ENCODE measurements around the gene HOGA1.
"Not testable (repeated sequence)": the region's sequence is repeated elsewhere in the genome, so short reads cannot be mapped to it uniquely, and the experiment has no call there.

HOGA1 gene

GRCh38 chr10:97554336-97554735 lies 29.9 kb upstream of the HOGA1 start:
- in situ Hi-C loops (cut with MboI; ENCODE audit: low sequenced_read_pairs) = not testable (repeated sequence)

DNA sequence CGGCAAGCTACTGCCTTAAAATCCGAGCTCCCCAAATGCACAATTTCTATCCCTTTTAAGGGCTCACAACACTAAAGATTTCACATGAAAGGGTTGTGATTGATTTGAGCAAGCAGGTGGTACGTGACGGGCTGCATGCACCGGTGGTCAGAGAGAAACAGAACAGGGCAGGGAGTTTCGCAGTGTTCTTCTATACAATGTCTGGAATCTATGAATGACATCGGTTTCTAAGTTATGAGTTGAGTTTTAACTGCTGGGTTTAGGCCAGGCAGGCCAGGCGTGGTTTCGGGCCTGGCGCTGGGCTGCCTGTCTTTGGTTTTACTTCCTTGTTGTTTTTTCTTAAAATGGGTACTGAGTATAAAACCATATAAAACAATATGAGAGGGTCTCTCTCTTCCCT lies 28.6 kb upstream of the HOGA1 start:
- in situ Hi-C loops (cut with MboI; ENCODE audit: low sequenced_read_pairs) = not testable (repeated sequence)

GRCh38 chr10:97560731-97561381 lies 23.3 kb upstream of the HOGA1 start:
- in situ Hi-C loops (cut with MboI; ENCODE audit: low sequenced_read_pairs) = not testable (repeated sequence)

DNA sequence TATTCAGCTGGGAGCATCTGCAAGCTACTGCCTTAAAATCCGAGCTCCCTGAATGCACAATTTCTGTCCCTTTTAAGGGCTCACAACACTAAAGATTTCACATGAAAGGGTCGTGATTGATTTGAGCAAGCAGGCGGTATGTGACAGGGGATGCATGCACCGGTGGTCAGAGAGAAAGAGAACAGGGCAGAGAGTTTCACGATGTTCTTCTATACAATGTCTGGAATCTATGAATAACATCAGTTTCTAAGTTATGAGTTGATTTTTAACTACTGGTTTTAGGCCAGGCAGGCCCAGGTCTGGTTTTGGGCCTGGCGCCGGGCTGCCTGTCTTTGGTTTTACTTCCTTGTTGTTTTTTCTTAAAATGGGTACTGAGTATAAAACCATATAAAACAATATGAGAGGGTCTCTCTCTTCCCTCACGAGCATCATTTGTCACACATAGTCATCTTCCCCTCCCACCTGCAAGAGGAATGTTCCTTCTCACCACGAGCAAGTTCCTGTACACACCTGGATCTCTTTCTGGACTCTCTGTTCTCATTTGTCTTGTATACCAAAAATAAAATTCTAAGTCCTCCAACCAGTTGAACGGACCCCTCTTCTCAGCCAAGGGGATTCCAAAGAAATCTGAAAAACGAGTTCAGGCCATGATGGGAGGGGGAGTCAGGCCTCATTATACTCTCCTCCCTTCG lies 22.7 kb upstream of the HOGA1 start:
- in situ Hi-C loops (cut with MboI; ENCODE audit: low sequenced_read_pairs) = not testable (repeated sequence)

DNA sequence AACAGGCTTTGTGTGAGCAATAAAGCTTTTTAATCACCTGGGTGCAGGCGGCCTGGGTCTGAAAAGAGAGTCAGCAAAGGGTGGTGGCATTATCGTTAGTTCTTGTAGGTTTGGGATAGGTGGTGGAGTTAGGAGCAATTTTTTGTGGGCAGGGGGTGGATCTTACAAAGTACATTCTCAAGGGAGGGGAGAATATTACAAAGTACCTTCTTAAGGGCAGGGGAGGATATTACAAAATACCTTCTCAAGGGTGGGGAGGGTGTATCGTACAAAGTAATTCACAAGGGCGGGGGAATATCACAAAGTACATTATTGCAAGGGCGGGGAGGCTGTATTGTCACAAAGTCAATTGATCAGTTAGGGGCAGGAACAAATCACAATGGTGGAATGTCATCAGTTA lies 21.9 kb upstream of the HOGA1 start:
- in situ Hi-C loops (cut with MboI; ENCODE audit: low sequenced_read_pairs) = not testable (repeated sequence)

DNA sequence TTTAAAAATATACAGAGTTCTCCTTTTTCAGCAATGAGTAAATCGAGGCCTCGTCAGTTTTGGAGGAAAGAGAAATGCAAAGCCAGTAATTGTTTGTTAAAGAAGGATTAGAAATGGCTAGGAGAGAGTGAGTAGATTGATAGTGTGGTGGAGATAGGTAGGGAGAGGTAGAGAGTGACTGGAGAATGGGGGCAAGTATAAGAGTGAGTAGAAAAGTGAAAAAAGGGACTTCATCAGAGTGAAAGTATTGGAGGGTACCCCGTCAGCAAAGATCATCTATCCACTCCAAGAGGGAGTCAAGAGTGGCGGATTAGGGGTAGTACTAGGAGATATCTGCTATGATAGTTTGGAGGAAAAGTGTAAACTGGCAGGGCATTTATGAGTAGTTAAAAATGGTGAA lies 20.9 kb upstream of the HOGA1 start:
- in situ Hi-C loops (cut with MboI; ENCODE audit: low sequenced_read_pairs) = no loop called here

GRCh38 chr10:97564776-97565175 lies 19.4 kb upstream of the HOGA1 start:
- in situ Hi-C loops (cut with MboI; ENCODE audit: low sequenced_read_pairs) = no loop called here

GRCh38 chr10:97566336-97566996 lies 17.7 kb upstream of the HOGA1 start:
- in situ Hi-C loops (cut with MboI; ENCODE audit: low sequenced_read_pairs) = no loop called here

DNA sequence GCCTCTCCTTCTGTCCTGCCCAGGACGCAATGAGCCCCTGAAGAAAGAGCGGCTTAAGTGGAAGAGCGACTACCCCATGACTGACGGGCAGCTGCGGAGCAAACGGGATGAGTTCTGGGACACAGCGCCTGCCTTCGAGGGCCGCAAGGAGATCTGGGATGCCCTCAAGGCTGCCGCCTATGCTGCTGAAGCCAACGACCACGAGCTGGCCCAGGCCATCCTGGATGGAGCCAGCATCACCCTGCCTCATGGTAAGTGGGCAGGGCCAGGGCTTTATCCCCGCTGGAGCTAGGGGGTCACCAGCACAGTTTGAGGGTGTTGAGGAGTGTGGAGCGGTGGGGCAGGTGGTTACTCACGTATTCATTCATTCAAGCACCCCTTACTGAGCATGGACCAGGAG lies 16.3 kb upstream of the HOGA1 start:
- in situ Hi-C loops (cut with MboI; ENCODE audit: low sequenced_read_pairs) = no loop called here

DNA sequence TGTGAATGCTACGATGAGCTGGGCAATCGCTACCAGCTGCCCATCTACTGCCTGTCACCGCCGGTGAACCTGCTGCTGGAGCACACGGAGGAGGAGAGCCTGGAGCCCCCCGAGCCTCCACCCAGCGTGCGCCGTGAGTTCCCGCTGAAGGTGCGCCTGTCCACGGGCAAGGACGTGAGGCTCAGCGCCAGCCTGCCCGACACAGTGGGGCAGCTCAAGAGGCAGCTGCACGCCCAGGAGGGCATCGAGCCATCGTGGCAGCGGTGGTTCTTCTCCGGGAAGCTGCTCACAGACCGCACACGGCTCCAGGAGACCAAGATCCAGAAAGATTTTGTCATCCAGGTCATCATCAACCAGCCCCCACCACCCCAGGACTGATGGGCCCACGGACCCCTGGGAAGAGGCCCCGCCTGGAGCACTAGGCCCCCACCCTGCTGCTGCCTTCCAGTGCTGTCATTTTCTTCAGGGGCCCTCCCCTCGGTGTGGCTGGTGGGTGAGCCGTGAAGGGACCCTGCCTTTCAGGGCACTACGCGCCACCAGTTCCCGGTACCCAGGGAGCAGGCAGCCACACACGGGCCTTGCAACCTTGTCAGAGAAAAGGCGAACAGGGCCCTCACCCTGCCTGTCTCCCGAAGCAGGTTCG lies 13.9 kb upstream of the HOGA1 start:
- in situ Hi-C loops (cut with MboI; ENCODE audit: low sequenced_read_pairs) = no loop called here

- in situ Hi-C loops (cut with MboI; ENCODE audit: low sequenced_read_pairs) = no loop called here
Observed at GRCh38 chr10:97570789-97571471, 13.3 kb upstream of the HOGA1 start.

DNA sequence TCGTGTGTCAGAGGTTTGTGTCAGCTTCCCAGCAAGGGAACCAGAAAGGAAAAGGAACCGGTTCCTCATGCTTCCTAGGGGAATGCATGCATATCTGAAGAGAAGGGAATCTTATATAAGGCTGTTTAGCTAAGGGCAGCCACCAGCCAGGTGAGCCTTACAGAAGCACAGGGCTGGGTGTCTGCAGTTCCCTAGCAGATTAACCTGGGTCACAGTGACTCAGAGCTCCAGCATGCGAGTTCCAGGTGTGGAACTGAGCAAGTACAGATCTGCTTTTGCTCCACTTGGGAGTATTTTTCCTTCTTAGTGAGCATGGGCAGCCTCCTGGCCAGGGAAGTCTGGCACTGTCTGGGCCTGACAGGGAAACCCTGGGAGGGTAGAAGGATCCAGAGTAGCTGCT lies 12.6 kb upstream of the HOGA1 start:
- in situ Hi-C loops (cut with MboI; ENCODE audit: low sequenced_read_pairs) = no loop called here

- in situ Hi-C loops (cut with MboI; ENCODE audit: low sequenced_read_pairs) = no loop called here
Observed at GRCh38 chr10:97572214-97572989, 11.8 kb upstream of the HOGA1 start, which contains the start of gene ANKRD2. Gene ANKRD2 (plus strand): TSS chr10:97572779. CDS start chr10:97572789, 10 bp downstream.

GRCh38 chr10:97573021-97573420 lies 11.2 kb upstream of the HOGA1 start:
- in situ Hi-C loops (cut with MboI; ENCODE audit: low sequenced_read_pairs) = no loop called here

DNA sequence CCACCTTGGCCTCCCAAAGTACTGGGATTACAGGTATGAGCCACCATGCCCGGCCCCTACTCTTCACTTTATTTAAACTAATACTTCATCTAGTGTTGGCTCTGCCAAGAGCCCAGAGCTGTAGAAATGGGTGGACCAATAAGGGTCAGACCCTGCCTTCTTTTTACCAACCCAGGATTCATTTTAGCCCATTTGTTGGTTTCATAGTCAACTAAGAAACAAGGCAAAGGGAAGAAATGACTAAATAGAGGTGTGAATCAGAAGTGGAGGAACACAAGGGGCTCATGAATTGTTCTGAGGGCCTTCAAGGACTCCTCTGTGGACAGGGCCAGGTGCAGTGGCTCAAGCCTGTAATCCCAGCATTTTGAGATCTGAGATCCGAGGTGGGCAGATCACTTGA lies 10.5 kb upstream of the HOGA1 start:
- in situ Hi-C loops (cut with MboI; ENCODE audit: low sequenced_read_pairs) = no loop called here

GRCh38 chr10:97574374-97575126 lies 9.6 kb upstream of the HOGA1 start:
- in situ Hi-C loops (cut with MboI; ENCODE audit: low sequenced_read_pairs) = no loop called here

DNA sequence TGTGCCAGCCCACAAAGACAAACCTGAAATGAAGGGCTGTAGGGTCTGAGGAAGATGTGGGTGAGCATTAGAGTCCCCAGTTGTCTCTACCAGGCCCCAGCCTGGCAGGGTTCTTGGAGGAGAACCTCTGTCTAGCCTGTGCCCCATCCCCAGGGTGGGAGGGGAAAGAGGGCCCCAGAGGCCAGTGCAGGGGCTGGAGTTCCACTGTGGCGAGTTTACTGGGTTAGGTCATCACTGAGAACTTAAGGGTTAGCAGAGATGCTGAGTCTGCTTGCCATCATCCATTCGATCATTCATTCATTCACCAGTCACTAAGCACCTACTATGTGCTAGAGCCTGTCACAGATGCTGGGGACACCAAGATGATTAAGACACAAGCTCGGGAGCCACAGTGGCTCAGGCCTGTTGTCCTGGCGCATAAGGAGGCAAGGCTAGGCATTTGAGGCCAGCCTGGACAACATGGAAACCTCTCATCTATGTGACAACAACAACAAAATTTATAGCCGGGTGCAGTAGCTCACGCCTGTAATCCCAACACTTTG lies 9.0 kb upstream of the HOGA1 start:
- in situ Hi-C loops (cut with MboI; ENCODE audit: low sequenced_read_pairs) = no loop called here

DNA sequence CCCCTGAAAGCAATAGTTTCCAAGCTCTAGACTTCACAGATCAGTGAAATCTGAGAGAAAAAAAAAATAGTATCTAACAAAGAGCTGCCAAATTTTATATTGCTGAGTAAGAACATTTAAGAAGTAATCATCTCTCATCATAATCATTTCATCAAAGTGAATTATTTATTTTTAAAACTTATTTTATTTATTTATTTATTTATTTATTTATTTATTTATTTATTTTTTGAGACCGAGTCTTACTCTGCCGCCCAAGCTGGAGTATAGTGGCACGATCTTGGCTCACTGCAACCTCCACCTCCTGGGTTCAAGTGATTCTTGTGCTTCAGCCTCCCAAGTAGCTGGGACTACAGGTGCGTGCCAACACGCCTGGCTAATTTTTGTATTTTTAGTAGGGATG lies 7.7 kb upstream of the HOGA1 start:
- in situ Hi-C loops (cut with MboI; ENCODE audit: low sequenced_read_pairs) = not testable (repeated sequence)

DNA sequence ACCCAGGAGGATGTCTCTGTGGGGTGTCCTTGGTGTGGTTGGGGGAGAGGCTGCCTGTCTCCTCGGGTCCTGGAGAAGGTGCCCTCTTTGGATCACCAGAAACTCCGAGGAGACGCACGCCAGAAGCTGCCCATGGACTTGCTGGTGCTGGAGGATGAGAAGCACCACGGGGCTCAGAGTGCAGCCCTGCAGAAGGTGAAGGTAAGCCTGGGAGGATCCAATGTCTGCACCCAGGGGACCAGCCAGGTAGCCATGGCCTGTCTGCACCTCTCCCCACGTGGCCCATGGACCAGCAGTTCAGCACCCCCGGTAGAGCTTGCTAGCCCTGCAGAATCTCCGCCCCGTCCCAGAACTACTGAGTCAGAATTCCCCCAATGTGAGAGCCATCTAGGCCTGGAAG lies 6.5 kb upstream of the HOGA1 start:
- in situ Hi-C loops (cut with MboI; ENCODE audit: low sequenced_read_pairs) = no loop called here

All from HL-60/S4 (cell line).